Fibroblast of lung (primary cell): ENCODE data around the gene METTL14. TPM values are rescaled to one million over a fixed set of nuclear protein-coding genes. Genes with fewer than 3 reads are reported as not detected.

ENCODE experiments used
- DNase-seq, 2 donors: peaks; one replicate each; pipeline versions ENCODE4 v3.0.0 to v3.0.0-alpha.2; 2010; ENCODE audit warnings: low read depth in 2 of 2
- H2AFZ ChIP-seq: 2 replicates; pipeline ENCODE4 v1.5.1; 2012; ENCODE audit warnings: low read length, control low read depth, inconsistent platforms
- H3K27ac ChIP-seq: 2 replicates; pipeline ENCODE4 v1.5.1; 2011; ENCODE audit warnings: low read length, control low read depth; ENCODE audit not compliant: insufficient read depth
- H3K27me3 ChIP-seq: 2 replicates; pipeline ENCODE4 v1.5.1; 2011; ENCODE audit warnings: mild to moderate bottlenecking, low read length; ENCODE audit not compliant: control insufficient read depth, insufficient read depth
- H3K36me3 ChIP-seq: 2 replicates; pipeline ENCODE4 v1.5.1; 2011; ENCODE audit warnings: low read length; ENCODE audit not compliant: control insufficient read depth, insufficient read depth
- H3K4me1 ChIP-seq: 2 replicates; pipeline ENCODE4 v1.5.1; 2011; ENCODE audit warnings: low read length; ENCODE audit not compliant: control insufficient read depth, insufficient read depth; ENCODE audit errors: extremely low read depth
- H3K4me2 ChIP-seq: 2 replicates; pipeline ENCODE4 v1.5.1; 2011; ENCODE audit warnings: low read length, control low read depth; ENCODE audit not compliant: insufficient read depth; ENCODE audit errors: extremely low read depth
- H3K4me3 ChIP-seq, 4 experiments: fragments of 200-600 bp in 1 of 4; sonication (generic) in 1 of 4; replicated peaks in 1 of 4; 2 replicates each; pipeline ENCODE4 v1.5.1; 2011 to 2016; ENCODE audit warnings: low read length in 4 of 4, low read depth in 3 of 4, mild to moderate bottlenecking in 3 of 4, control low read depth in 2 of 4, inconsistent platforms in 1 of 4, mixed read lengths in 1 of 4; ENCODE audit not compliant: insufficient read depth in 1 of 4; ENCODE audit errors: control extremely low read depth in 1 of 4
- H3K79me2 ChIP-seq: 2 replicates; pipeline ENCODE4 v1.5.1; 2012; ENCODE audit warnings: mild to moderate bottlenecking, low read length, inconsistent platforms; ENCODE audit not compliant: control insufficient read depth, insufficient read depth
- H3K9ac ChIP-seq: 2 replicates; pipeline ENCODE4 v1.5.1; 2011; ENCODE audit warnings: mild to moderate bottlenecking, low read length, control low read depth; ENCODE audit not compliant: insufficient read depth
- H3K9me3 ChIP-seq: 2 replicates; pipeline ENCODE4 v1.5.1; 2012; ENCODE audit warnings: low read depth, low read length; ENCODE audit not compliant: control insufficient read depth, insufficient read depth
- H4K20me1 ChIP-seq: 2 replicates; pipeline ENCODE4 v1.5.1; 2011; ENCODE audit warnings: low read length; ENCODE audit not compliant: control insufficient read depth, insufficient read depth; ENCODE audit errors: extremely low read depth
- EZH2 ChIP-seq: IDR thresholded peaks from 2 replicates; pipeline ENCODE4 v1.5.1; 2012; ENCODE audit warnings: low read length, control low read depth, mild to moderate bottlenecking; ENCODE audit errors: missing control alignments
- polyA plus RNA-seq, 2 donors: library from polyadenylated mRNA; depleted of rRNA in 1 of 2; stranded (reverse) in 1 of 2; unstranded in 1 of 2; fragments of >200 nt; gene quantifications; 2 replicates each; pipeline ENCODE4 v1.2.1, GENCODE V29; 2011 to 2012; ENCODE audit warnings: missing spikeins in 1 of 2
- total RNA-seq: library from RNA; depleted of rRNA; stranded (reverse); fragments of >200 nt; gene quantifications from 2 replicates; pipeline ENCODE4 v1.2.1, GENCODE V29; 2014
- TF ChIP-seq, protein P1 (sequence below), 2 donors: IDR thresholded peaks in 1 of 2; conservative IDR thresholded peaks in 1 of 2; 1 replicate in 1 of 2; 2 replicates in 1 of 2; pipeline ENCODE4 v1.5.1; 2011 to 2012; ENCODE audit warnings: low read length in 2 of 2, control low read depth in 1 of 2, inconsistent platforms in 1 of 2, low read depth in 1 of 2, mild to moderate bottlenecking in 1 of 2

Gene METTL14
- total and polyA plus RNA-seq, 2 donors (not counting 1 experiment from before 2014, with no cell fraction given) = 18.2 to 29.7 TPM

DNA sequence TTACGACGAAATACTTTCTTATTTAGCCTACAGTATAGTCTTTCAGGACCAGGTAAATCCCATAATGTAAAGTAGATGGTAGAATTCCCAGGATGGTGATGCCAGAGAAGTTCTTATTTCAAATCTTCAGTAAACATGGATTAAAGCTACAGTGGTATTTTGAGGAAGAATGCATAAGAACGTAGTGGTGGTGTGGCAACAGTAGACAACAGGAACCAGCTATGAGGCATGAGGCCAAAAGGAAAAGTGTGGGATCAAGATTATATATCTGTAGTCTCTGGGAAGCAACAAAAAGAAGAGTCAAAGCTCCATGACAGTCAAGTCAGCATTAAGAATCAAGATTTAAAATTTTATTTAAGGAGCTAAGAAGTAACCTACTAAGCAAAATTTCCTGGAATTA, 60.2 kb downstream of the METTL14 start:
- no peak overlapping the region for H3K4me2 ChIP-seq
- TF ChIP-seq, protein P1, sequence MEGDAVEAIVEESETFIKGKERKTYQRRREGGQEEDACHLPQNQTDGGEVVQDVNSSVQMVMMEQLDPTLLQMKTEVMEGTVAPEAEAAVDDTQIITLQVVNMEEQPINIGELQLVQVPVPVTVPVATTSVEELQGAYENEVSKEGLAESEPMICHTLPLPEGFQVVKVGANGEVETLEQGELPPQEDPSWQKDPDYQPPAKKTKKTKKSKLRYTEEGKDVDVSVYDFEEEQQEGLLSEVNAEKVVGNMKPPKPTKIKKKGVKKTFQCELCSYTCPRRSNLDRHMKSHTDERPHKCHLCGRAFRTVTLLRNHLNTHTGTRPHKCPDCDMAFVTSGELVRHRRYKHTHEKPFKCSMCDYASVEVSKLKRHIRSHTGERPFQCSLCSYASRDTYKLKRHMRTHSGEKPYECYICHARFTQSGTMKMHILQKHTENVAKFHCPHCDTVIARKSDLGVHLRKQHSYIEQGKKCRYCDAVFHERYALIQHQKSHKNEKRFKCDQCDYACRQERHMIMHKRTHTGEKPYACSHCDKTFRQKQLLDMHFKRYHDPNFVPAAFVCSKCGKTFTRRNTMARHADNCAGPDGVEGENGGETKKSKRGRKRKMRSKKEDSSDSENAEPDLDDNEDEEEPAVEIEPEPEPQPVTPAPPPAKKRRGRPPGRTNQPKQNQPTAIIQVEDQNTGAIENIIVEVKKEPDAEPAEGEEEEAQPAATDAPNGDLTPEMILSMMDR (conservative IDR thresholded peaks at IDR 0.05 in 1 of 2, IDR thresholded peaks at IDR 0.05 in 1 of 2; ENCODE audit: low read depth in 1 of 2, low read length in 2 of 2) = no peak
- TF ChIP-seq EZH2 = no peak
- no peak overlapping the region for H2AFZ ChIP-seq
- peaks cover 13% of the 10 kb centered on the region for H3K36me3 ChIP-seq
- H3K4me3 ChIP-seq = no peak overlapping the region
- no peak overlapping the region for H3K9ac ChIP-seq
- no peaks in the 10 kb centered on the region for H3K79me2 ChIP-seq
- no peaks in the 10 kb centered on the region for H3K9me3 ChIP-seq
- DNase-seq = no peak
- no peaks in the 10 kb centered on the region for H4K20me1 ChIP-seq
- H3K4me1 ChIP-seq = peaks cover 8% of the 10 kb centered on the region
- no peak overlapping the region for H3K27ac ChIP-seq
- H3K27me3 ChIP-seq = no peaks in the 10 kb centered on the region

DNA sequence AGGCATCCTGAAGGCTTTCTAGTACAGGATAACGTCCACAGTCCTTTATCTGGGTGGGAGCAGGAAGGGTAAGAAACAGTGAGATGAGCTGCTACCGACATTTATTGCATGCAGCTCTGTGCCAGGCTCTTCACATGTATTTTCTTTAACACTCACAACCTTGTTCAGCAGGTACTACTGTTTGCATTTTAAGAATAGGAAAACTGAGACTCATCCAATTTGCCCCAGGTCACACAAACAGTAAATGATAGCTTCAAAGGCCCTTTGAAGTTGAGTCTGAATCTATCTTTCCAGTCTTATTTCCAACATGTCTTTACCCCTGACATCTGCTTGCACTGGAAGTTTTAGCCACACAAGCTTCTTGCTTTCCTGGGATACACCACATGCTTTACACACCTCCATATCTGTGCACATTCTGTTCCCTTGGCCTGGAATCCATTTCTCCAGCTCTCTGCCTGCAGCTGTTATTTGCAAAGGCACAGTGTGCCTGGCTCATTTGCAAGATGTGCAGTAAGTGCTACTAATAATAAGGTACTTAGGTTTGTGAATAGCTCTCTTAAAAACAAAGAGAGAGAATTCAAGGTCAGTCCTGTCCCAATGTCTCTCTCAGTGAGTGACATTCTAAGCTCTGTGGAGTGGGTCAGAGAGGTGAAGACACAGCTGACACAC, 61.2 kb downstream of the METTL14 start:
- TF ChIP-seq, protein P1 (conservative IDR thresholded peaks at IDR 0.05 in 1 of 2, IDR thresholded peaks at IDR 0.05 in 1 of 2; ENCODE audit: low read depth in 1 of 2, low read length in 2 of 2) = no peak
- no peak for TF ChIP-seq EZH2
- no peak overlapping the region for H2AFZ ChIP-seq
- no peaks in the 10 kb centered on the region for H3K27me3 ChIP-seq
- no peak overlapping the region for H3K27ac ChIP-seq
- H3K9me3 ChIP-seq = no peaks in the 10 kb centered on the region
- H3K79me2 ChIP-seq = no peaks in the 10 kb centered on the region
- H3K4me1 ChIP-seq = peaks cover 6% of the 10 kb centered on the region
- DNase-seq = no peak
- no peaks in the 10 kb centered on the region for H4K20me1 ChIP-seq
- no peak overlapping the region for H3K4me2 ChIP-seq
- H3K4me3 ChIP-seq = no peak overlapping the region
- no peak overlapping the region for H3K9ac ChIP-seq
- H3K36me3 ChIP-seq = peaks cover 12% of the 10 kb centered on the region

DNA sequence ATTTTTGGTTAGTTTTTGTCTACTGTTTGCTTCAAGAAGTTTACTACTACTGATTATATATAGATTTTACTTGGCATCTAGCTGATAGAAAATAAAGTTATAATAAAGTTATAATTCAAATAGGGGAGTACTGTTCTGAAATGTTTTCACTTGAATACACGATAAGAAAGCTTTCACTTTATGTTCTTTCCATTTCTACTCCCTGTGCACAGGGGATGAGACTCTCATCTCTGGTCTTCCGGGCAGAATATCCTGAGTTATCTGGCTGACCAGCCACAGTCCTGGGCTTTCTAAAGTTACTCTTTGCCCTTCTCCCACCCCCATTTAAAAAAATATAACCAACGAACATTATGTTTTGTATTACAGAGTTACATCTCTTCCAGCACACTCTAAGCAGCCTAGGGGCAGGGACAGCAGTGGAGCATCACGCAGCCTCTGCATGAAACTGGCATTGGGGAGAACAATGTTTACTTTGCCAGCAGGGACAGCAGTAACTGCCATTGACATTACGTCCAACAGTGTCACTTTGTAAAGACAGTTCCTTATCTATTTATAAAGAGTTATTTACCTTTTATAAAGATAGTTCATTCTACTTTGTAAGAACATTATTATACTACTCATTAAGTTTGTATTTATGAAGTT, 64.3 kb downstream of the METTL14 start:
- Histone ChIP-seq H3K9ac (no peak overlapping the region), H2AFZ (no peak overlapping the region), H3K4me3 (no peak overlapping the region), H3K36me3 (peaks cover 12% of the 10 kb centered on the region), H3K79me2 (no peaks in the 10 kb centered on the region), H3K4me1 (peaks cover 8% of the 10 kb centered on the region), H3K27ac (no peak overlapping the region), H3K27me3 (no peaks in the 10 kb centered on the region), H4K20me1 (no peaks in the 10 kb centered on the region), H3K4me2 (no peak overlapping the region), H3K9me3 (no peaks in the 10 kb centered on the region)
- TF ChIP-seq EZH2 = no peak
- TF ChIP-seq, protein P1 (conservative IDR thresholded peaks at IDR 0.05 in 1 of 2, IDR thresholded peaks at IDR 0.05 in 1 of 2; ENCODE audit: low read depth in 1 of 2, low read length in 2 of 2) = no peak
- no peak for DNase-seq
